ENCODE measurements around the gene PRR5L.

DNA sequence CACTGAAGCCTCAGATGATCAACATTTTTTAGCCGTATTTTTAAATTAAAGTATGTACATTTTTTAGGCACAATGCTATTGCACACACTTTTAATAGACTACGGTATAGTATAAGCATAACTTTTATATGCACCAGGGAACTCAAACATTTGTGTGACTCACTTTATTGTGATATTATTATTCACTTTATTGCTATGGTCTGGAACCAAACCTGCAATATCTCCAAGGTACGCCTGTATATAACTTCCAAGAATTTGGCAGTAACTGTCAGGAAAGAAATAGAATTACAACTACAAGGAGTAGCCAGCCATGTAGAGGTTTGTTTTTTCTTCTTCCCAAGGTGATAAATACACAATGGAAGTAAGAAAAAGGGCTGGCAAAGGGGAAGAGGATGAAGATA, 62.3 kb downstream of the PRR5L start:
- TF ChIP-seq, protein P1, sequence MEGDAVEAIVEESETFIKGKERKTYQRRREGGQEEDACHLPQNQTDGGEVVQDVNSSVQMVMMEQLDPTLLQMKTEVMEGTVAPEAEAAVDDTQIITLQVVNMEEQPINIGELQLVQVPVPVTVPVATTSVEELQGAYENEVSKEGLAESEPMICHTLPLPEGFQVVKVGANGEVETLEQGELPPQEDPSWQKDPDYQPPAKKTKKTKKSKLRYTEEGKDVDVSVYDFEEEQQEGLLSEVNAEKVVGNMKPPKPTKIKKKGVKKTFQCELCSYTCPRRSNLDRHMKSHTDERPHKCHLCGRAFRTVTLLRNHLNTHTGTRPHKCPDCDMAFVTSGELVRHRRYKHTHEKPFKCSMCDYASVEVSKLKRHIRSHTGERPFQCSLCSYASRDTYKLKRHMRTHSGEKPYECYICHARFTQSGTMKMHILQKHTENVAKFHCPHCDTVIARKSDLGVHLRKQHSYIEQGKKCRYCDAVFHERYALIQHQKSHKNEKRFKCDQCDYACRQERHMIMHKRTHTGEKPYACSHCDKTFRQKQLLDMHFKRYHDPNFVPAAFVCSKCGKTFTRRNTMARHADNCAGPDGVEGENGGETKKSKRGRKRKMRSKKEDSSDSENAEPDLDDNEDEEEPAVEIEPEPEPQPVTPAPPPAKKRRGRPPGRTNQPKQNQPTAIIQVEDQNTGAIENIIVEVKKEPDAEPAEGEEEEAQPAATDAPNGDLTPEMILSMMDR (conservative IDR thresholded peaks at IDR 0.05 in 1 of 2, IDR thresholded peaks at IDR 0.05 in 1 of 2; ENCODE audit: extremely low read depth in 1 of 2, insufficient read depth in 1 of 2, low read depth in 1 of 2, low read length in 2 of 2): no peak
- no peak for TF ChIP-seq EZH2 (IDR thresholded peaks at IDR 0.05; ENCODE audit: borderline replicate concordance, low read length)

All from mammary epithelial cell (primary cell).